Left renal pelvis (tissue), 4 donors: ENCODE measurements around the gene PNP. TPM values are rescaled to one million over a fixed set of nuclear protein-coding genes. Genes with fewer than 3 reads are reported as not detected.
"Not testable (repeated sequence)": the region's sequence is repeated elsewhere in the genome, so short reads cannot be mapped to it uniquely, and the experiment has no call there.

Experiments used
- DNase-seq, 4 donors: peaks; one replicate each; pipeline ENCODE4 v3.0.0-alpha.2; 2013; ENCODE audit warnings: low read depth in 4 of 4, low spot score in 3 of 4
- polyA plus RNA-seq, 4 donors: library from polyadenylated mRNA; unstranded; fragments of 120-200 nt; gene quantifications; one replicate each; pipeline ENCODE4 v1.2.1, GENCODE V29; 2013; ENCODE audit not compliant: insufficient read length in 4 of 4

The PNP gene
- polyA plus RNA-seq, result 10 to 100 TPM; 15.3 to 96.7 (median 57.6) TPM

- DNase-seq, result peak in 3 of 4 donors; percentile 66 to 69 (median 68)
Observed at GRCh38 chr14:20469242-20469889, at the start of gene PNP. Gene PNP, plus strand, starts transcription at chr14:20469406. Its CDS starts 119 bp downstream, at chr14:20469525.

- no peak for DNase-seq
Observed at GRCh38 chr14:20419419-20419818, 49.8 kb upstream of the PNP start.

GRCh38 chr14:20421267-20421666 lies 47.9 kb upstream of the PNP start:
- DNase-seq, result no peak

- no peak for DNase-seq
Observed at GRCh38 chr14:20422886-20423285, 46.3 kb upstream of the PNP start.

GRCh38 chr14:20424851-20425250 lies 44.4 kb upstream of the PNP start:
- no peak for DNase-seq

- no peak for DNase-seq
Observed at GRCh38 chr14:20427231-20428009, 41.8 kb upstream of the PNP start.

- DNase-seq, result no peak
Observed at GRCh38 chr14:20428010-20428365, 41.2 kb upstream of the PNP start.

- DNase-seq, result no peak
Observed at GRCh38 chr14:20428802-20429201, 40.4 kb upstream of the PNP start.

- no peak for DNase-seq
Observed at GRCh38 chr14:20429801-20430669, 39.2 kb upstream of the PNP start.

GRCh38 chr14:20434701-20435581 lies 34.3 kb upstream of the PNP start:
- DNase-seq, result no peak

- DNase-seq, result no peak
Observed at GRCh38 chr14:20435582-20436362, 33.4 kb upstream of the PNP start, which contains the start of gene KLHL33. Gene KLHL33, minus strand, starts transcription at chr14:20436166. Its CDS starts 355 bp downstream, at chr14:20435811.

- no peak for DNase-seq
Observed at GRCh38 chr14:20436363-20436755, 32.8 kb upstream of the PNP start.

GRCh38 chr14:20438664-20439063 lies 30.5 kb upstream of the PNP start:
- DNase-seq, result no peak

- no peak for DNase-seq
Observed at GRCh38 chr14:20440465-20440864, 28.7 kb upstream of the PNP start.

GRCh38 chr14:20440882-20441281 lies 28.3 kb upstream of the PNP start:
- no peak for DNase-seq

- no peak for DNase-seq
Observed at GRCh38 chr14:20441461-20441860, 27.7 kb upstream of the PNP start.

- DNase-seq, result not testable (repeated sequence)
Observed at GRCh38 chr14:20443650-20444049, 25.6 kb upstream of the PNP start.

GRCh38 chr14:20446889-20447288 lies 22.3 kb upstream of the PNP start:
- DNase-seq, result no peak

GRCh38 chr14:20452831-20453230 lies 16.4 kb upstream of the PNP start:
- not testable (repeated sequence) for DNase-seq
